Eye (tissue), 1 donor: ENCODE measurements around the gene SLC2A5.
A peak's percentile ranks its signal among the peaks of the same experiment; 100 is the strongest.
"Not testable (repeated sequence)": the region's sequence is repeated elsewhere in the genome, so short reads cannot be mapped to it uniquely, and the experiment has no call there.

Experiments
- DNase-seq: peaks from one replicate; pipeline ENCODE4 v3.0.0-alpha.2; 2015

Gene SLC2A5, protein sequence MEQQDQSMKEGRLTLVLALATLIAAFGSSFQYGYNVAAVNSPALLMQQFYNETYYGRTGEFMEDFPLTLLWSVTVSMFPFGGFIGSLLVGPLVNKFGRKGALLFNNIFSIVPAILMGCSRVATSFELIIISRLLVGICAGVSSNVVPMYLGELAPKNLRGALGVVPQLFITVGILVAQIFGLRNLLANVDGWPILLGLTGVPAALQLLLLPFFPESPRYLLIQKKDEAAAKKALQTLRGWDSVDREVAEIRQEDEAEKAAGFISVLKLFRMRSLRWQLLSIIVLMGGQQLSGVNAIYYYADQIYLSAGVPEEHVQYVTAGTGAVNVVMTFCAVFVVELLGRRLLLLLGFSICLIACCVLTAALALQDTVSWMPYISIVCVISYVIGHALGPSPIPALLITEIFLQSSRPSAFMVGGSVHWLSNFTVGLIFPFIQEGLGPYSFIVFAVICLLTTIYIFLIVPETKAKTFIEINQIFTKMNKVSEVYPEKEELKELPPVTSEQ

DNA sequence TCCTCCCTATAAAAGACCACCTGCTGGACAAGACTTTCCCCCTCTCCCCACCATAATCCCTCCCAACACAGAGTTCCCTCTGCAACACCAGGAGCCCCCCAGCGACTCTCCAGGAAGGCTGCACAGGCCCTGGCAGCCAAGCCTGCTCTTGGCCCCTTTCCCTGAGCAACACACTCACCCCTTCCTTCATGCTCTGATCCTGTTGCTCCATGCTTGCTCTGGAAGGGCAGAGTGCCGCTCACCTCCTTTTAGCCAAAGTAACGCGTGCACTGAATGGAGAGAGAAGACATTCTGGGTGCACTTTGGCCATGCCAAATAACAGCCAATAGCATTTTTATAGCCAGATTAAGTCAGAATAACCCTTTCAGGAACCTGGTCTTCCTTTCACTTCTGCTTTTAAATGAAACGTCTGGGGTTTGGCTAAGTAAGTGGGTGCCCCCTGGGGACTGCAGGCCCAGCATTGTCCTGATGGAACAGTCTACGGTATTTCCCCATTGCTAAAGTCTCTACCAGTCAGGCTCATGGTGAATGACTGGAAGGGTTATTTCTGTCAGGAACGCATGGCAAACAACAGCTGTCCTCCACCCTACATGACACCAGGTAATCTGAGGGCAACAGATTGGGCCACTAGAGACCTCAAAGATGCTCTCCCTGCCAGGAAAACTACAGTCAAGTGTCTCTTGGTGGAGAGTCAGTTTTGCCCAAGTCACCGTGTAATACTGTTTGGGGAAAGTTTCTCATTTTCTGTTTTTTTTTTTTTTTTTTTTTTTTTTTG, at the start of gene SLC2A5:
Gene SLC2A5, minus strand, starts transcription at position 310 of the 775 bp plus-strand sequence. Its CDS starts 99 bp downstream, at position 211.
- DNase-seq: no peak

DNA sequence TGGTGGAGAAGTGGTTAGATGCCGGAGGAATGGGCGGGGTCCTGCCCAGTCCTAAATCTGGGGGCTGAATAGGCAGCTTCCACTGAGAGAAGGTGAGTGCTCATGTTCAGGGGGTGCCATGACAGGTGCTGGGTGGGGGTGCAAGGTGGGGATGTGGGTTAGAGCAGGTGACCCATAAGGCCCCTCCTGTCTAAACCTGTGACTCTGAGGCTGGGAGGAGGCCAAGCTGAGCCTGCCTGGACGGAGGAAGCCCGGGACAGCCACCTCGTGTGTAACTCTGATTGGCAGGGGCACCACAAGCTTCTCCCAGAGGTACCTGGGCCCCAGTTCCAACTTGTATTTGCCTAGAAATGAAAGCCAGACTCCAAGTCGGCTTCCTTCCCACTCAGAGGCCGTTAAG, 48.8 kb upstream of the SLC2A5 start:
- no peak for DNase-seq

DNA sequence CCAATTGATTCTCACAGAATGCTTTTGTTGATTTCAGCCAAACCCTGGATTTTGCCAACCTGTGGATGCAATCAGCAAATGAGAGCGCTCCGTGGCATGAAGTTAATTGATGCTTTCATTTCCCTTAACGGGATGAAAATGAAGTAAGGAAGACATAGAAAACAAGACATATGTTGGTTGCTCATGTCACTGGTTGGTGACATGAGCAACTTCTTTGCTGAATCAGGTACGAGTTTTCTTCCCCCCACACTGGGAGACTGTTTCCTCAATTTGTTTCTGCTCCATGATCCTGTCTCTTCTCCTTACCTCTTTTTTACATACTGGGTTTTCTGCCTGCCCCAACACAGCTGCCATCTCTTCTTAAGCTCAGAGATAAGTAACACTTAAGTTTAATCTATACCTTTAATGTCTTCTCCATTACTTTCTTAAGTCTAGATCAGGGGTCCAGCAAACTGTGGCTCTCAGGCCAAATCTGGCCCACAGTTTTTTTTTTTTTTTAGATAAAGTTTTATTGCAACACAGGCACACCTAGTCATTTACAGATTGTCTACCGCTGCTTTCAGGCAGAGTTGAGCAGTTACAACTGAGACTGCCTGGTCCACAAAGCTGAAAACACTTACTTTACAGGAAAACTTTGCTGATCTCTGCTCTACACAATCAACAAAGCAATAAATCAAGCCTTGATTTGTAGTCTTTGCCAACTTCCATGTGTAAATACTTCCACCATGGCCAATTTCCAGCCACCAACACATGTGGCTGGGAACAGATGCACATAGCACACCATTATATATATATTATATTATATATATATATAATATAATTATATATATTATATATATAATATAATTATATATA, 46.1 kb upstream of the SLC2A5 start:
- peak; percentile 43 for DNase-seq

DNA sequence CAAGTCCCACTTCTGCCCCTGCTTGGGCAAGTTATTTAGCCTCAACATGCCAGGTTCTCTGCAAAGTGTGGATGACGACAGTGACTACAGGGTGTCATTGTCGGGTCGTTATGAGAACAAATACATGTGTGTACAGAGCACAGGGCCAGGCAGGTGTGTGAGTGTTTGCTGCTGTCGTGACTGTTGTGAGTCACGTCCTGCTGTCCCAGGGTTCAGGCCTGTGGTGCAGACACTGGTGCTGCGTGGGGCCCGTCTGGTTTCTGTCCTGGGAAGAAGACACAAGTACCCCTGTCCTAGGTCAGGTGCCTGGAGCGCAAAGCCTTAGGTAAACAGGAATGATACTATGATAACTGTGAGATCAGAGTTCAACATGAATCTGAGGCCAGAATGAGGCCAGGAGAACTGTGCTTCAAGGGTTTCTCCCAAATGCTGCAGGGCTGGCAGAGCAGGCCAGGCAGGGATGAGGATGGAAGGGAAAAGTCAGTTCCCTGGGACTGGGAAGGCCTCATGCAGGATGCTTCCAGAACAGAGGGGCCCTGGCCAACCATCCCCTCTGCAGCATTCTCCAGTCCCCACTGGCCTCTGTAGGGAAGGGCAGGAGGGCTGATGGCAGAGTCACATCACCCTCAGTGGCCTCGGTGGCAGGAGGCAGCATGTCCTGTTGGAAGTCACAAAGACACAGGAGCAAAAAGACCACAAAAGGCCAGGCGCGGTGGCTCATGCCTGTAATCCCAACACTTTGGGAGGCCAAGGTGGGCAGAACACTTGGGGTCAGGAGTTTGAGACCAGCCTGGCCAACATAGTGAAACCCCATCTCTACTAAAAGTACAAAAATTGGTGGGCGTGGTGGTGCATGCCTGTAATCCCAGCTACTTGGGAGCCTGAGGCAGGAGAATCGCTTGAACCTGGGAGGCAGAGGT, 43.8 kb upstream of the SLC2A5 start:
- DNase-seq: no peak

DNA sequence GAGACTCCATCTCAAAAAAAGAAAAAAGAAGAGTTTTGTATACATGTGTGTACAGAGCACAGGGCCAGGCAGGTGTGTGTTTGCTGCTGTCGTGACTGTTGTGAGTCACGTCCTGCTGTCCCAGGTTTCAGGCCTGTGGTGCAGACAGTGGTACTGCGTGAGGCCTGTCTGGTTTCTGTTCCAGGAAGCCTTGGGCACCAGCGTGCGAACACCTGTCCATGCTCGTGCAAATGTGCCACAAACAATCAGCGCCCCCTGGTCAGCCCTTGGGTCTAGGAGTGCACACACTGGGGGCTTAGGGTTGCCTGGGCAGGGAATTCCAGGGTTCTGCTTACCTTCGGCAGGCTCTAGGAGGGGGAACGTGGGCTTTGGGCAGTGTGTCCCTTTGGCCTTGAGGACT, 42.5 kb upstream of the SLC2A5 start:
- DNase-seq: no peak

DNA sequence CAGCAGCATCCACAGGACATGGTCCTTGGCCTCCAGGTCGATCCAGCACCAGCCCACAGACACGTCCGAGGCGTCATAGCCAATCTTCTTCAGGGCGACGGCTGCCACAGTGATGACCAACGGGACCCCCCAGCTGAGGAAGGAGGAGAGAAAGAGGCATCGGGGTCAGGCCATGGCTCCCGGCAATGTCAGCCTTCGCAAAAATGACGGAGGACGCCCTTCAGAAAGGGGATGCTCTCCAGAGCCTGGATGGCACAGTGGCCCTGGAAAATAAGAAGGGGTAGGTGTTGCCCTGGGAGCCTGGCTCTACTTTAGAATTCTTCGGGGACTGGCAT, 41.9 kb upstream of the SLC2A5 start:
- DNase-seq: no peak

DNA sequence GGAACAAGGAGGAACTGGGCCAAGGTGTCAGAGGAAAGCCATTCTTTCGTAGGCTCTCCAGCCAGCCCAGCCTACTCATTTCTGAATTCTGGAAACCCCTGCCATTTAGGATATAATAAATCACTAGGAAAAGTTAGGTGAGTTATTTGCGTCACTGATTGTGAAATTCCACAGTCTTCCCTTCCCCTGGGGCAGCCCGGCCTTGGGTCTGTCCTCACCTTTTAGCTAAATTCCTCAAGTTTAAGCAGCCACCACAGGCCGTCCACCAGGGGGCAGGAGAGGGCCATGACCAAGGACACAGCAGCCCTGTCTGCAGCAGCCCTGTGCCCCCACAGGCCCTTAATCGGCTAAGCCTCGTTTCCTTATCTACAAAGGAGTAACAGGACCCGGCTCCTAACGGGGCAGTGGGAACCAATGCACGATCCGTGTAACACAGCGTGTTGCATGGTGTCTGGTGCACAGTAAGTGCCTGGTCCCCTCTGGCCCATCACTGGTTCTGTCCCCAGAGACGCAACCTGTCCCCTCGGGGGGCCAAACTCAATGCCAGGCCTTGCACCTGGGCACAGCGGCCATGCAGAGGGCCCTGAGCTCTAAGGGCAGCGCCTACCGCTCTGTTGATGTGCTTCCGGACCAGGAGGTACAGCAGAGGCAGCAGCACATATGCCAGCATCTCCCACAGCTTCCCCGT, 41.4 kb upstream of the SLC2A5 start:
- DNase-seq: peak; percentile 93

DNA sequence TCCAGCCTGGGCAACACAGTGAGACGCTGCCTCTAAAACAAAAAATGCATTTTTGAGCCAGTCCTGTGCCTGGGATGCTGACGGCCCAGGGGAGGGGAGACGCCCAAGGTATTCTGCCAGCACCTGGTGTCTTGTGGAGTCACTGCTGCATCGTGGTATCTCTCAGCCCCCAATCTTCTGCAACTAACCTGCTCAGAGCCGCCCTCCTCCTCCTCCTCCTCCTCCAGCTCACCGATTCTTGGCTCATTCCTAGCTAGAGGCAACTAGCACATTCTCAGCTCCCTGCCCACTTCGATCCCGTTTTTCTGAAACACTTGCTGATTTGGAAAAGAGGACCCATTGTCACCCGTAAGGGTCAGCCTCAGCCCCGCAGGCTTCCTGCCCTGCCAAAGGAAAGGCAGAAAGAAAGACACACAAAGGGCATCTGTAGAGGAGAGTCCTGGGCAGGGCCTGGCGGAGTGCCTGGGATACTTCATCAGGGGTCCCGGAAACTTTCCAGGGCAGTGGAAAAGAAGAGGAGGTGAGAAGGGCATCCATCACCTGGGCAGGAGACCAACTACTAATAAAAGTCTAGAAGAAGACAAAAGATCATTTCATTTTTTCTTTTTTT, 38.7 kb upstream of the SLC2A5 start:
- DNase-seq: no peak

DNA sequence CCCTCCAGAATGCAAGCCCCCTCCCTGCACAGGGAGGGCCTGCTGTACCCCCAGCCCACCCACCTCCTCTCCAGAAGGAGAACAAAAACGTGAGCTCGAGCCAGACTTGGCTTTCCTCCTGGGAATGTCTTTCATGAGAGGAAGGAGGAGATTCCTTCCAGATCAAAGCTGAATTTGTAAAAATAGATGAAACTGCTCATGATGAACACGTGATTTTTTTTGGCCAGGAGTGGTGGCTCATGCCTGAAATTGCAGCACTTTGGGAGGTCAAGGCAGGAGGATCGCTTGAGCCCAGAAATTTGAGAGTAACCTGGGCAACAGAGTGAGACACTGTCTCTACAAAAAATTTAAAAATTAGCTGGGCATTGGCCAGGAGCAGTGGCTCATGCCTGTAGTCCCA, 37.7 kb upstream of the SLC2A5 start:
- no peak for DNase-seq

DNA sequence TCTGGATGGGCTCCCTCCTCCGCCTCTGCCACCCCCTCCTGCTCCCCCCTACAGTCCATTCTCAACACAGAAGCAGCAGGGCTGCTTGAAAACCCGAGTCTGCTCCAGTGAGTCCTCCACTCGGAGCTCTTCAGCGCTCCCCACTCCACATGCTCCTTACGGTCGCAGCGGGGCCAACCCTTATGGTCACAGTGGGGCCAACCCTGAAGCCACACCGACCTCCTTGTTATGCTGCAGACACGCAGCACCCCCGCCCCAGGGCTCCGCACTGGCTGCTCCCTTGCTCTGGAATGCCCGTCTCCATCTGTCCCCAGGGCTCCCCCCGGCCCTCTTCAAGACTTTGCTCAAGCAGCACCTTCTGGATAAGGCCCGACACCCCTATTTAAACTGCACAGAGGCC, 36.9 kb upstream of the SLC2A5 start:
- no peak for DNase-seq

DNA sequence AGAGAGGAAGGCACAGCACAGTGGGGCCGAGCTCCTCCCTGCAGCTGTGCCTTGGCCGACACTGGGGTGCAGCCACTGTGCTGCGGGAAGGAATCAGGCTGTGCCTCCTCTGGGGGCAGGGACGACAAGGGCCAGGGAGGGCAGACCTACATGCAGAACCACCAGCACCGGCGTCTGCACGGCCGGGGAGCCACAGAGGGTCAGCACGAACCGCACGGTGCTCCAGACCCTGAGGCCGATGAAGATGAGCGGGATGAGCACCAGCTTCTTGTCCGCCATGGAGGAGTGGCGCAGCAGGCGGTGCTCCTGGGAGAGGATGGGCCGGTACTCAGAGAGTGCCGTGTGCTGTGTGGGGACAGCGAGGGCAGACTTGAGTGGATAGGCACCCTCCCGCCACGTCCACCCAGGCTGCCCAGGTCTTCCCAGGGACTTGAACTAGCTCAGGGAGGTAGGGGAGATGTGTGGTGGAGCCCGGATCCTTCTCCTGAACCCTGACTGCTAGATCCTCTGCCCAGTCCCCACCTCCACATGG, 36.0 kb upstream of the SLC2A5 start:
- DNase-seq: no peak

DNA sequence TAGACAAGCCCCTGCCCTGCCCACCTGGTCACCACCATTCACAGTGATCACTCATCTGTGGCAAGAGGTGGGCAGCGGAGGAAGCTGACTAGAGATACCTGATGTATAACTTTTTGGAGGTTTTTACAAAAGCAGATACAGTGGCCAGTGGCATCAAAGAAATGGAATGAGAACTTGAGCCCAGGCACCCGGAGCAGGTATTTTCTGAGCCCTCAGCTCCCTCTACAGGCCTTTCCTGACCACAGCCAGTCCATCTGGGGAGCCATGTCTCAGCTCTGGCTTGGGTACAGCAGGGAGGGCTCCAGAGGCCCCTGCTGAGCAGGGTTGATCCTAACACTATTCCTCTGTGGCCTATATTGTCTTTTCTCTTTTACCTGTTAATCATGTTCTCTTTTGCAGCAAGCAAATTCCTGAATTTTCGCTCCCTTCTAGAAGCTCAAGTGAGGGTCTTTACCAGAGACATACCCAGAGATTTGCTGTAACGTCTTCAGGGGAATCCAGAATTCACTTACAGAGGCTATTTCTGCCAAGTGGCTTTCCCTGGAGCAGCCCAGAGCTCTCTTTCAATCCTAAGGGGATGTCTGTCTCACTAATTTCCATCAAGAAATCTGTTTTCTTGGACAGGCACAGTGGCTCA, 32.2 kb upstream of the SLC2A5 start:
- peak; percentile 76 for DNase-seq

DNA sequence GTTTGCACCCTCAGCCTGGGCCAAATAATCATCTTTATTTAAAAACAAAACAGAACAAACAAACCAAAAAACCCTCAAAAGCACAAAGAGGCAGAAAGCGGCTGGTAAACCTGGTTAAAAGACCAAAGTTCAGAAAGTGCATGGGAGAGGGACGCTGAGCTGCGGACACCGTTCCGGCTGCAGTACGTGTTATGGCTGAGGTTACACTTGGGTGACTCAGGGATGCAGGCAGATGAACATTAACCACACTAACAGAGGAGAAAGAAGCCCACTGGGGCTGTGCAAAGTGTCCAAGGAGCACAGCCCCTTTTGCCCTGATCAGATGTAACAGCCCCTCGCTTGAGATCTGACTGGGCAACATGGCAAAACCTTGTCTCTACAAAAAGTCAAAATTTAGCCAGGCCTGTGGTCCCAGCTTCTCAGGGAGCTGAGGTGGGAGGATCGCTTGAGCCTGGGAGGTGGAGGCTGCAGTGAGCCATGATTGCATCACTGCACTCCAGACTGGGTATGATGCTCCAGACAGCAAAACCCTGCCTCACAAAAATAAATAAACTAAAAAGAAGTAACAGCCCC, 31.1 kb upstream of the SLC2A5 start:
- DNase-seq: no peak

DNA sequence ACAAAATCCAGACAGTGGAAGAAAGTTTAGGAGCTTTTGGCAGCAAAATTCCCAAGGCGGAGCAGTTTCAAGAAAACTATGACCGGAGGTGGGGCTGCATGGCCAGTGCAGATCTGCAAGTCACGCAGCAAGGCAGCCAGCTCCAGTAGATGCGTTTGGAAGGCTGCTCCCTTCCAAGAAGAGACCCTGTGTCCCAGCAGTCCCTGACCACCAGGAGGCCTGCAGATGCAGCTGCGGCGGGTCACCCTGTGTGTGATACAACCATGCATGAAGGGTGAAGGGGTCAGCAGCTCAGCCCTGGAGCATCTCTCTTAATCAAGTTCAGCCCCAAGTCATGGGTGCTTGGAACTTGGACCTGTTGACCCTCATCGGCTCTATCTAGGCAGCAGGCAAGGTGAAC, 30.1 kb upstream of the SLC2A5 start:
- DNase-seq: no peak

DNA sequence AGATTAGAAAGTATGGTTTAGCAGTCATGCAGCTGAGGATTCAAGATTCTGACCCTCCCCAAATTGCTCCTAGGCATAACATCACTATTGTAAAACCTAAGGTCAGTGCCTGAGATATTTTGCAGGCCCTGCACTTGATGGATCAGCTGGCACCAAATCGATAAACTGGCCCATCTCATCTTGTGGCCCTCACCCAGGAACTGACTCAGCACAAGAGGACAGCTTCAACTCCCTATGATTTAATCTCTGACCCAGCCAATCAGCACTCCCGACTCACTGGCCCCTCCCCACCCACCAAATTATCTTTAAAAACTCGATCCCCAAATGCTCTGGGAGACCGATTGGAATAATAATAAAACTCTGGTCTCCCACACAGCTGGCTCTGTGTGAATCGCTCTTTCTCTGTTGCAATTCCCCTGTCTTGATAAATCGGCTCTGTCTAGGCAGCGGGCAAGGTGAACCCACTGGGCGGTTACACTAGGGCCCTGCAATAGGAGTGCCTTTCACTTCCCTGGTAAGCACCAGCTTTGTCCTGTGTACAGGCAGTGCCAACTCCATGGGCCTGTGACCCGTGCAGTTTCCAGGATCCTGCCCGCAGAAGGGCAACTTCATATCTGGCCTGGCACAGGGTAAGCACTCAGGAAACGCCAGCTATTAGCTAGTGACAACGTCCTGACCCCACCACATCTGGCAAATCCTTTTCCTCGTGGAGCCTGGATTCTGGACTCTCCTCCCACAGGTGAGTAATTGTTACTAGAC, 28.7 kb upstream of the SLC2A5 start:
- no peak for DNase-seq

DNA sequence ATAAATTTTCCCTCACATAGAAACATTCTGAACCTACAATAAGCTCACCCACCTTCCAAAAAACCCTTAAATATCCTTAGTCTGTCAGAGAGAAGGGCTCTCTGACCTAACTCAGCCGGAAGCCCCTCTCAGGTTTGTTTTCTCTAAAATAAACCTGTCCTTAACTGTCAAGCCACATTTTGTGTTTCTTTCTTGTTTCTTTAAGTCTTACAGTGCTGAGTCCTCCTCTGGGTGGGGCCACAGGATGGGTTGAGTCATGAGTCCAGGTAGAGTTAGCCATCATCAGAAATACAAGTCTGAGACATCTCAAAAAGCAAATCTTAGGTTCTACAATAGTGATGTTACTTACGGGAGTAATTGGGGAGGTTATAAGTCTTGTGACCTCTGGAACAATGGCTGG, 26.4 kb upstream of the SLC2A5 start:
- no peak for DNase-seq

DNA sequence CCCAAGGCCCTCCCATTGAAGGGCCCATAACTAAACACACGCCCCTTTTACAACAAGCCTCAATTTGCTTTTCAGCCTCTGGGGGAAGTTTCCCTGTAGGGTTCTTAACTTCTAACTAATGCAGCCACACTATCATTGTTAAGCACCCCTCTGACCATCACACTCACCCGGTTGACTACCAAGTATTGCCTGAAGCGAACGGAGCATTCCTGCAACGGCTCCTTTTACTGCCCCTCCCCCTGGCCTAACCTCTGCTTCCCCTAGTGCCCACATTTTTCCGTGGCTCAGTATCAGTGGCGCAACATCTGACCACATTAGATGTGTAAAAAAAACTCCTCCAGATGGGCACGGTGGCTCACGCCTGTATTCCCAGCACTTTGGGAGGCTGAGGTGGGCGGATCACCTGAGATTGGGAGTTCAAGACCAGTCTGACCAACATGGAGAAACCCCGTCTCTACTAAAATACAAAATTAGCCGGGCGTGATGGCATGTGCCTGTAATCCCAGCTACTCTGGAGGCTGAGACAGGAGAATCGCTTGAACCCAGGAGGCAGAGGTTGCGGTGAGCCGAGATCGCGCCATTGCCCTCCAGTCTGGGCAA, 24.7 kb upstream of the SLC2A5 start:
- DNase-seq: not testable (repeated sequence)

DNA sequence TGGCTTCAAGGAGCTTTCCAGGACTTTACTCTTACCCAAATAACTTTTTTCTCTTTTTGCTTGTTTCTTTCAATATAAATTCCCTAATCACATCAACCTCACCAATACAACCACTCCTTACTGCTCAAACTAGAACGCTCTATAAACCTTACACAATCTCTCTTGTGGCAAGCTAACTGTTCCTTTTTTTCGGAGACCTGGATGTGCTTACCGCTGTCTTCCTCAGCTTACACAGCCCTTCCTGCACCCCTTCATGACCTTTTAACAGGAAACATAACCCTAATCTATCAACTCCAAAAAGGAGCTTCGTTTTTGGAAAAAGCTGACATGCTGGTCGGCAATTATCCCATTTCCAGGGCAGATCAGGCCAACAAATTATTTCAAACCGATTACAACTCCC, 24.1 kb upstream of the SLC2A5 start:
- DNase-seq: no peak

DNA sequence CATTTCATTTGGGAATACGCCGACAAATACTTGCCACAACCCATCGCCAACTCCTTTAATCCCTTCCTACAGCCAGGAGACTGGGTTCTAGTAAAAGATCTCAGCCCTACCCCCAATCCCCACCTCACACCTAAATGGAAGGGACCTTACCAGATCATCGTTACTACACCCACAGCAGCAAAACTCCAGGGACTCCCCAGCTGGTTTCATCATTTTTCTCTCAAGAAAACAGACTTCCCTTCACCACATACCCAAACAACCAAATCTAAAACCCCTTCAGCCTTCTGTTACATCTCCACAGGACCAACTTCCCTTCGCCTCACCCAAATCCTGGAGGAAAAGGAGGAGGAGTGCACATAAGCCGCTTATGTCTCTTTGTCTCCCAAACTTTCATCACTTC, 23.7 kb upstream of the SLC2A5 start:
- DNase-seq: no peak
